HG02763 (cell line): ENCODE results near the gene EGF.
"Not testable (repeated sequence)": the region's sequence is repeated elsewhere in the genome, so short reads cannot be mapped to it uniquely, and the experiment has no call there.

ENCODE experiments used
- ATAC-seq: cut with Tn5 transposase; IDR thresholded peaks from one replicate; pipeline ENCODE4 v1.9.1; 2021; ENCODE audit warnings: mild to moderate bottlenecking, moderate library complexity; ENCODE audit not compliant: unreplicated experiment

The EGF gene

DNA sequence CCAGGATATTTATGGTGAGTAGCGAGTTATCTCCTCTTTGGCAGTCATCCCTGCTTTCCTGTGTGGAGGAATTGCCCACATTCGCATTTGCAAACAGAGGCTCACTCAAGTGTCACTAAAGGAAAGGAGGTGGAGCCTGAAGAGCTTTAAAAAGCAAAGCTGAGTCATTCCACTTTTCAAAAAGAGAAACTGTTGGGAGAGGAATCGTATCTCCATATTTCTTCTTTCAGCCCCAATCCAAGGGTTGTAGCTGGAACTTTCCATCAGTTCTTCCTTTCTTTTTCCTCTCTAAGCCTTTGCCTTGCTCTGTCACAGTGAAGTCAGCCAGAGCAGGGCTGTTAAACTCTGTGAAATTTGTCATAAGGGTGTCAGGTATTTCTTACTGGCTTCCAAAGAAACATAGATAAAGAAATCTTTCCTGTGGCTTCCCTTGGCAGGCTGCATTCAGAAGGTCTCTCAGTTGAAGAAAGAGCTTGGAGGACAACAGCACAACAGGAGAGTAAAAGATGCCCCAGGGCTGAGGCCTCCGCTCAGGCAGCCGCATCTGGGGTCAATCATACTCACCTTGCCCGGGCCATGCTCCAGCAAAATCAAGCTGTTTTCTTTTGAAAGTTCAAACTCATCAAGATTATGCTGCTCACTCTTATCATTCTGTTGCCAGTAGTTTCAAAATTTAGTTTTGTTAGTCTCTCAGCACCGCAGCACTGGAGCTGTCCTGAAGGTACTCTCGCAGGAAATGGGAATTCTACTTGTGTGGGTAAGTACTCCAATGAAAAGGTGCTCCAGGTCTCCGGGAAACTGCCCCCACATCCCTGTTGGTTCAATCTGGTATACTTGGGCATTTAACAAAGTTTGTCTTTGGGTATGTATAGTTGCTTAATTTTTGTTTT lies at the start of gene EGF:
Gene EGF (plus strand): TSS at position 178 of the 890 bp plus-strand sequence. CDS start 453 bp downstream, at position 631.
- no peak for ATAC-seq

DNA sequence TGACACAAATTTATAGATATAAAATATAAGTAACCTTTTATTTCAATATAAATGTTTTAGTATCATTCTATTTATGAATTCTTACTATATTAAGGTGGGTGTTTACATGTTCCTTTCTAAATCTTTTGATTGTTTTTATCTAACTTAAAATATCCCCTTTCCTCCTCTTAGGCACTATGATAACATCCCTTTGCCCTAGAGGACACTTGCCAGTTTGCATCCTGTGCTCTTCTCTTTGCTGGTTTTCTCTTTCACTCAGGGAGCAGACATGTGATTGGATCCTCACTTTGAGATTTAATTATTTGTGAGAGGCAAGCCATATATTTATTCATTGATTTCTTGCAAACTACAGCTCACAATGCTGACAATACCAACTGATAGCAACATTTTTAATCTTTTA lies 48.5 kb upstream of the EGF start:
- no peak for ATAC-seq

DNA sequence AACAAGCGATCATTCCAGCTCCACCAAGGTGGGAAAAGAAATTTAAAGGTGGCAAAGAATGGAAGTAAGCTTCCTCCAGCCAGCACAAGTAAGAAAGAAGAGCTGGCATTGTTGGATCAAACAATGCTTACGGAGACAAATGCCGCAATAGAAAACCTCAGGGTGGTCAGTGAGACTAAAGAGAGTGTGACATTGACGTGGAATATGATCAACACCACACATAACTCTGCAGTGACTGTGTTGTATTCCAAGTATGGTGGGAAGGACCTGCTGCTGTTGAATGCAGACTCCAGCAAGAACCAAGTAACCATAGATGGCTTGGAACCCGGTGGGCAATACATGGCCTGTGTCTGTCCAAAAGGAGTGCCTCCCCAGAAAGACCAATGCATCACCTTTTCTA lies 42.6 kb upstream of the EGF start:
- ATAC-seq: no peak

DNA sequence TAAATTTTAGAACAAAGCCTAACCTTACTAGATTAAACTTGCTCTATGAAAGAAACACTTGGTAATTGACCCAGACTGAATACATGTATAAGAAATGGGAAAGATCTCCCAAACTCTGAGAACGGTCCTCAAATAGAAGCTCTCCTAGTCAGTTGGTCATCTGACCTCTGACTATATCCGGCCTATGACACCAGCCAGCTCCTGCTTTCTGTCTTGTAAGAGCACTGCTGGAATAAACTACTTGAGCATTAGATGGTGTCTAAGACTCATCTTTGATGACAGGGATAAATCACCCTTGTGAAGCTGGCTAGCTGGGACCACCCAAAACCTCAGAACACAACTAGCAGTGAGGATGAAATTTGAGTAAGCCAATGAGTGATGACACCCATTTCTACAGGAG lies 40.6 kb upstream of the EGF start:
- no peak for ATAC-seq

GRCh38 chr4:109872950-109873656 lies 39.6 kb upstream of the EGF start:
- ATAC-seq: no peak

DNA sequence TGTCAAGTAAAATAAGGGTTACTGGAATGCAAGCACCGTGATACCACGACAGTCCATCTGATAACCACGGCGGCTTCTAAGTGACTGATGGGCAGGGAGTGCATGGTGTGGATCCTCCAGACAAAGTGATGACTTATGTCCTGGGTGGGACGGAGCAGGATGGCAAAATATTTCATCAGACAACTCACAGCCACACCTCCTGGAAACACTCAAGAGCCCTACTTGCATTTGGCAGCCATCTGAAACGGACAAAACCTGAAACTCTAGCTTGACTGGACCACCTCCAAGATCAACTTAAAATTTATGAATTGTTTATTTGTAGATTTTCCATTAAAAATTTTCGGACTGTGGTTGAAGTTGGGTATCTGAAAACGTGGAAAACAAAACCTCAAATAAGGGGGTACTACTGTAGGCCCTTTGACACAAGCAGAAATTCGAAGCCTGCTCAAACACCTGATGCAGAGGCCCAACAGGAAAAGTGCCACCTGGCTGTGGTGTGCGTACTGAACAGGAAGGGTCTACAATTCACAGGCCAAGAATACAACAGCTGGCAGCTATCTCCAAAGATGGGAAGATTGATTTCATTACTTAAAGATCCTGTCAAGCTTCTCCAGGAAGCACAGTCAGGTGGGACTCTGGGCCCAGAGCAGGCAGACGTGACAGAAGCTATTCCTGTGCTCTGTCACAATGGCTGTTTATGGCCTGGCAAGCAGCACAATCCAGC lies 38.7 kb upstream of the EGF start:
- no peak for ATAC-seq

DNA sequence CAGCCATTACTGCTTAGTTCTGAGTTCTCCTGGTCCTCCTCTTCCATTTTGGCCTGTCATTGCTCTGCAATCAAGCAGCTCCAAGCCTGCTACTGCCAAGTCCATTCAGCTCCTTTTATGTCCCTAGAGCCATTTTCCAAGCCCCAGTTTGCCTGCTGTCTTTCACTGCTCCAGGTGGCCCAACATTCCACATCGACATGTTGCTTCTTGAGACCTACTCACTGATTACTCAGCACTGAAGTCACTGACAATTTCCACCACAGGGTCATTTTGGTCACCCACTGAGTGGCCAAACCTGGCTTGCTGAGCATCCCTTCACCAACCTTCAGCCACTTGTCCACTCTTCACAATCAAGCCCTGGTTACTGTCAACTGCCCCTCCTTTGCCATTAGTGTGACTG lies 37.6 kb upstream of the EGF start:
- no peak for ATAC-seq

DNA sequence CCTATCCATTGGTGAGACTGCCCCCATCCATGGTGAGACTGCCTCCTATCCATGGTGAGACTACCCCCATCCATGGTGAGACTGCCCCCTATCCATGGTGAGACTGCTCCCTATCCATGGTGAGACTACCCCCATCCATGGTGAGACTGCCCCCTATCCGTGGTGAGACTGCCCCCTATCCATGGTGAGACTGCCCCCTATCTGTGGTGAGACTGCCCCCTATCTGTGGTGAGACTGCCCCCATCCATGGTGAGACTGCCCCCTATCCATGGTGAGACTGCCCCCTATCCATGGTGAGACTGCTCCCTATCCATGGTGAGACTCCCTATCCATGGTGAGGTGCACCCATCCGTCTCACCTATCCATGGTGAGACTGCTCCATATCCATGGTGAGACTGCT lies 37.1 kb upstream of the EGF start:
- not testable (repeated sequence) for ATAC-seq

GRCh38 chr4:109876634-109877265 lies 35.9 kb upstream of the EGF start:
- ATAC-seq: no peak

GRCh38 chr4:109877400-109877799 lies 35.3 kb upstream of the EGF start:
- ATAC-seq: peak; percentile 78

- ATAC-seq: no peak
Observed at GRCh38 chr4:109878355-109878754, 34.3 kb upstream of the EGF start.

DNA sequence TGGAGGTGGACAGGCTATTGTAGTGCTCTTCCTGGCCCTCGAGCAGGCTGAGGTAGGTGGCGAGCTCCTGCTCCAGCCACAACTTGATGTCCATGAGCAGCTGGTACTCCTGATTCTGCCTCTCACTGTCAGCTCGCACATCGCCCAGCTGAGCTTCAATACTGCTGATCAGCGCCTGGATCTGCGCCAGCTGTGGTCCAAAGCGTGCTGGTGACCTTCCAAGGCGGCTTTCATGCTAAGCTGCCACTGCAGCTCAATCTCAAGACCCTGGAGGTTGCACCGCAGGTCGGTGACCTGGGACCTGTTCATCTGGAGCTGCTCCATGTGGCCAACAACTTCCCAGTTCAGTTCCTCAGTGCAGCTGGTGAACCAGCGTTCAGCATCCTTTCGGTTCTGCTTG lies 33.6 kb upstream of the EGF start:
- no peak for ATAC-seq

DNA sequence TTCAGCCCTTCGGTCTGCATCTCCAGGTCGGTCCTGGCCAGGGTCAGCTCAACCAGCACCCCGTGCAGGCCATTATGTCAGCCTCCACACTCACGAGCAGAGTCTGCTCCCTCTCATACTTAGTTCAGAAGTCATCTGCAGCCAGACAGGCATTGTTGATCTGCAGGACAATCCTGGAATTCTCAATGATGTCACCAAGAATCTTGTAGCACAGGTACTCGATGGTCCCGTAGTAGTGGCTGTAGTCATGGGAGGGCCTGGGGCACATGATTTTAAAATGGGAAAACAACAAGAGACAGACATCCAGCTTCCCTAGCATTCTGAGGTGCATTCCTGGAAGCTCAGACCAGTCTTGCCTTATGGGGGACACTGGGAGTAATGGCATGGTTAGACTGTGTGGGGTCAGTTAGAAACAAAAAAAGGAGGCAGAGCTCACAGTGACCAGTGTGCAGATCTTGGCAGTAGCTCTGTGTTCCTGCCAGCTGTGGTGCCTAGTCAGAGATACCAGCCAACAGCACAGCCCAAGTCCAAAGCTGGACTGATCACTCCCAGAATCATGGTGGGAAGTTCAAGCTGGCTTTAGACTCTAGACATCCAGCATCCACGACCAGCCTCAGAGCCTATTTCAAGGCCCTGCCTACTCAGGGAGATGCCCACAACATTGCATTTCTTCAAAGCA lies 32.9 kb upstream of the EGF start:
- no peak for ATAC-seq

DNA sequence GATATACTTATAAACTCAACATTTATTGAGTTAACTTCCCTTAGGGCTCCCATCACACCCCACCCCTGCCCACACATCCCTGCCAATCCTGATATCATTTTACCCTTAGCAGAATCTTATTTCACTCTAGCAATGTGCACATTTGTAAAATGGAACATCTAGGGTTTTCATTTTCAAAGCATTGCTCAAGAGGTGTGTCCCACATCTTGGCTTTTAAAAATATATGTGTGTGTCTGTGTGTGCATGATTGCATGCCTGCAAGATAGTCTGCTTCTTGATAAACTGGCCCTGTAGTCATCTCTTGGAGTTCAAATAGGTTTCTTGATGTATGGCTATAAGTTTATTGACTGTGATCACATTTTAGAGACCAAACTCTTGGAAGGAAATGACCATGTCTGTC lies 26.4 kb upstream of the EGF start:
- ATAC-seq: no peak

- ATAC-seq: no peak
Observed at GRCh38 chr4:109887071-109887470, 25.6 kb upstream of the EGF start.

GRCh38 chr4:109890076-109890475 lies 22.6 kb upstream of the EGF start:
- ATAC-seq: no peak

GRCh38 chr4:109902559-109903251 lies 10.0 kb upstream of the EGF start:
- ATAC-seq: no peak

- no peak for ATAC-seq
Observed at GRCh38 chr4:109908731-109909130, 4.0 kb upstream of the EGF start.

- ATAC-seq: no peak
Observed at GRCh38 chr4:109910256-109910655, 2.4 kb upstream of the EGF start.
